ENCODE measurements around the gene PSPN. TPM values are rescaled to one million over a fixed set of nuclear protein-coding genes. Genes with fewer than 3 reads are reported as not detected.

PSPN gene
- total RNA-seq, 1 experiment from 2014 or later, result 3.4 TPM

- Histone ChIP-seq H3K9me2 (ENCODE audit: insufficient read depth) (no peaks in the 10 kb centered on the region), H3K36me3 (ENCODE audit: control insufficient read depth in 1 of 2, insufficient read depth in 2 of 2, low read length in 2 of 2) (no peaks in the 10 kb centered on the region), H3K4me3 (replicated peaks in 1 of 2; ENCODE audit: low read depth in 1 of 2, low read length in 2 of 2) (no peak overlapping the region), H3K4me1 (ENCODE audit: control insufficient read depth in 1 of 2, insufficient read depth in 2 of 2, low read length in 2 of 2) (peaks cover 0 to 8% of the 10 kb centered on the region in 2 experiments; a peak in 3 of 4 replicates), H2AFZ (ENCODE audit: low read depth, low read length, poor library complexity, severe bottlenecking) (no peak overlapping the region), H3K9ac (ENCODE audit: low read length) (no peak overlapping the region), H3K4me2 (ENCODE audit: low read length) (no peak overlapping the region), H3K9me3 (ENCODE audit: control insufficient read depth in 1 of 2, insufficient read depth in 1 of 2, low read depth in 1 of 2, low read length in 2 of 2) (peaks cover 0 to 7% of the 10 kb centered on the region in 2 experiments; a peak in 1 of 4 replicates), H3K27ac (ENCODE audit: low read depth, low read length) (no peak overlapping the region), H4K20me1 (ENCODE audit: insufficient read depth) (no peaks in the 10 kb centered on the region), H3K79me2 (ENCODE audit: insufficient read depth, low read length) (no peaks in the 10 kb centered on the region), H3K27me3 (ENCODE audit: insufficient read depth, low read length) (0 out of 2 replicates have a peak, but pooled peaks cover under 1% of the 10 kb centered on the region)
- TF ChIP-seq RAD21 (IDR thresholded peaks at IDR 0.05; ENCODE audit: low read depth) (peak; percentile 45), CTCF (IDR thresholded peaks at IDR 0.05 in 2 of 3, conservative IDR thresholded peaks at IDR 0.05 in 1 of 3; ENCODE audit: borderline replicate concordance in 1 of 3, insufficient read depth in 1 of 3, low read depth in 2 of 3, low read length in 2 of 3) (peak; percentile 41 to 58 (median 56); a peak in 5 of 6 replicates), TCF7L2 (IDR thresholded peaks at IDR 0.05; ENCODE audit: borderline replicate concordance, extremely low read depth, insufficient read depth, insufficient read length) (no peak)
- ChIA-PET CTCF (interaction anchor here (0.6 to 1.5 kb wide), 7 partner anchors 14 to 232 kb away, joined by 3 to 6 read pairs (median 3); partner anchors contain the start of gene ALKBH7), POLR2A (interaction anchor here (0.5 kb wide), 1 partner anchor 199 kb away, joined by 3 read pairs; no protein-coding TSS in a partner anchor), RAD21 (ENCODE audit: low non-redundant PET in 1 of 2, low total read pairs in 2 of 2, uncharacterized antibody in 2 of 2, unreplicated experiment in 2 of 2) (interaction anchor here in 1 of 2 experiments (0.6 kb wide), 2 partner anchors 265 to 502 kb away, joined by 3 read pairs; no protein-coding TSS in a partner anchor)
- BruUV-seq (replicated peaks), result no TSS peak
- intact Hi-C loops (cut with micrococcal nuclease), result loop anchor here (1.0 to 5.0 kb wide), 2 partner anchors 137 to 228 kb away; no protein-coding TSS in a partner anchor
- ATAC-seq (peak; percentile 61), DNase-seq (ENCODE audit: low read depth, low spot score) (no peak)
Measured at GRCh38 chr19:6354098-6354674, 21.5 kb downstream of the PSPN start.
